SH-SY5Y (cell line): ENCODE measurements around the gene RHD.

Source experiments
- GATA2 ChIP-seq: IDR thresholded peaks from 2 replicates; pipeline ENCODE4 v1.6.1; 2011; ENCODE audit warnings: mild to moderate bottlenecking, low read depth, low read length
- GATA3 ChIP-seq: IDR thresholded peaks from 2 replicates; pipeline ENCODE4 v1.6.1; 2011; ENCODE audit warnings: low read depth, mild to moderate bottlenecking, low read length, moderate library complexity

GRCh38 chr1:25349606-25350005 lies 77.3 kb downstream of the RHD start:
- TF ChIP-seq GATA3 (no peak), GATA2 (no peak)
